ENCODE results near the gene NCOA3.

Gene NCOA3

DNA sequence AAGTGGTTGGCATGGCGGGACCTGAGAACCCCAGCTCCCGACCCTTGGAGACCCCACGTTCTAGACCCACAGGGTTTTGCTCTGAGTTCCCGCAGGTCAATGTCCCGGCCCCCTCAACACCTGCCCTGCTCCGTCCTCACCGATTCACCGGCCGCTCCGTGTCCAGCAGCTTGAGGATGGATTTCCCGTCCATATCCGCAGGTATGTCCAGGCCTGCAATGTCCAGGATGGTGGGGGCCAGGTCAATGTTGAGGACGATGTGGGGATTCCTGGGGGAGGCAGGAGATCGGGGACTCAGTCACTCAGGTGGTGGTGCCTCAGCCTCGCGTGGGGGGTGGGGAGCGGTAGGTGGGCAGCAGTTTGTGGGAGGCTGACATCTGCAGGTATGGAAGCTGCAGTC lies 176.8 kb downstream of the NCOA3 start:
- H3K27ac ChIP-seq (ENCODE audit: low read length) = no peak overlapping the region
- H3K4me1 ChIP-seq (ENCODE audit: control insufficient read depth in 1 of 2, insufficient read depth in 2 of 2, low read length in 2 of 2) = peaks cover 0 to 16% of the 10 kb centered on the region in 2 donors
- H3K4me3 ChIP-seq (ENCODE audit: low read depth in 1 of 2, low read length in 2 of 2) = no peak overlapping the region
- H3K36me3 ChIP-seq (ENCODE audit: control insufficient read depth in 1 of 2, insufficient read depth in 2 of 2, low read length in 2 of 2) = peaks cover 0 to 18% of the 10 kb centered on the region in 2 donors
- H3K9me3 ChIP-seq (ENCODE audit: control insufficient read depth in 1 of 2, low read length in 2 of 2) = no peaks in the 10 kb centered on the region
- no peaks in the 10 kb centered on the region for H3K27me3 ChIP-seq (ENCODE audit: low read depth, low read length)

DNA sequence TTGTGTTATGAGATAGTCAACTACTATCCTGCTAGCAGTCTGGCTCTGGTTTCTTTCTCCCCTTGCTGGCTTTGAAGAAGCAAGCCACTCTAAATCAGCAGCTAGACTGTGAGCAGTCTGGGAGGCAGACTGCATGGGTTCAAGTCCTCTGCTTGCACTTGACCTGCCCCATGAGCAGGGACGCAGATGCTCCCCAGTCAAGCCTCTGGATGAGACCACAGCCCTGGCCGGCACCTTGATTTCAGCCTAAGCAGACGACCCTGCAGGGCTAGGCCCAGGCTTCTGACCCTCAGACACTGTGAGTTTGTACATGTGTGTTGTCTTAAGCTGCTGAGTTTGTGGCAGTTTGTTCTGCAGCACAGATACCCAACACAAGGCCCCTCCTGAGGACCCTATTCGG lies 177.8 kb downstream of the NCOA3 start:
- Histone ChIP-seq H3K4me3 (ENCODE audit: low read depth in 1 of 2, low read length in 2 of 2) (no peak overlapping the region), H3K9me3 (ENCODE audit: control insufficient read depth in 1 of 2, low read length in 2 of 2) (no peaks in the 10 kb centered on the region), H3K4me1 (ENCODE audit: control insufficient read depth in 1 of 2, insufficient read depth in 2 of 2, low read length in 2 of 2) (peaks cover 0 to 16% of the 10 kb centered on the region in 2 donors), H3K27ac (ENCODE audit: low read length) (no peak overlapping the region), H3K36me3 (ENCODE audit: control insufficient read depth in 1 of 2, insufficient read depth in 2 of 2, low read length in 2 of 2) (peaks cover 0 to 23% of the 10 kb centered on the region in 2 donors), H3K27me3 (ENCODE audit: low read depth, low read length) (no peaks in the 10 kb centered on the region)

DNA sequence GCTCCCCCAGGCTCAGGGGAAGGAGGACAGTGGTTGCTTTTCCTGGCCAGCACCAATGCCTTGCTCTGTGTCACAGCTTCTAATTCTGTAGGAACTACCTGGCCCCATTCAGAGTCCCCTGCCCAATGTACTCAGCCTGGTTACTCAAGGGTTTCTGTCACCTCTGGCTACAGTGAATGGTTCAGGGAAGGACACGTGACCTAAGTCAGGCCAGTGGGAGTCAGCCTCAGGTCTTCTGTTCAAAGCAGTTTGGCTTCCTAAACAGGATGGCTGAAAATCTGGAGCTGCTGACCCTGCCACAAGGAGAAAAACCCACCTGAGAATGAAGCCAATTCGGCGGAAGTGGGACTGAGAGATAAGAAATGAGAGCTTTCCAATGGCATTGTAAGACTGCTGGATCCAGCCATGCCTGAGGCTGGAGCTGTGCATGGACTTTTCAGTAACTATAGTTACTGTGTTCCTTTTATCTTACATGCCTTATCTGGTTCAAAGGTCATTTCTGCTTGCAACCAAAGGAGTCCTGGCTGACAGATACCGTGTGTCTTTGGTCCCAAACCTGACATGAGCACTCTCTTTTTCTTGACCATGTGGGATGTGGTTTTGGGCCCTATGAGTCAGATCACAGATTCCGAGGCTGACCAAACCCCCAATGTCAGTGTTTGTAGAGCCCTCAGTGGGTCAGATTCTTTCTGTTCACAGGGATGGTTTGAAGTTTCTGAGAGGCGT lies 179.3 kb downstream of the NCOA3 start:
- H3K9me3 ChIP-seq (ENCODE audit: control insufficient read depth in 1 of 2, low read length in 2 of 2) = no peaks in the 10 kb centered on the region
- H3K27ac ChIP-seq (ENCODE audit: low read length) = no peak overlapping the region
- H3K4me3 ChIP-seq (ENCODE audit: low read depth in 1 of 2, low read length in 2 of 2) = no peak overlapping the region
- peaks cover 0 to 26% of the 10 kb centered on the region in 2 donors for H3K36me3 ChIP-seq (ENCODE audit: control insufficient read depth in 1 of 2, insufficient read depth in 2 of 2, low read length in 2 of 2)
- H3K4me1 ChIP-seq (ENCODE audit: control insufficient read depth in 1 of 2, insufficient read depth in 2 of 2, low read length in 2 of 2) = peaks cover 0 to 16% of the 10 kb centered on the region in 2 donors
- no peaks in the 10 kb centered on the region for H3K27me3 ChIP-seq (ENCODE audit: low read depth, low read length)

DNA sequence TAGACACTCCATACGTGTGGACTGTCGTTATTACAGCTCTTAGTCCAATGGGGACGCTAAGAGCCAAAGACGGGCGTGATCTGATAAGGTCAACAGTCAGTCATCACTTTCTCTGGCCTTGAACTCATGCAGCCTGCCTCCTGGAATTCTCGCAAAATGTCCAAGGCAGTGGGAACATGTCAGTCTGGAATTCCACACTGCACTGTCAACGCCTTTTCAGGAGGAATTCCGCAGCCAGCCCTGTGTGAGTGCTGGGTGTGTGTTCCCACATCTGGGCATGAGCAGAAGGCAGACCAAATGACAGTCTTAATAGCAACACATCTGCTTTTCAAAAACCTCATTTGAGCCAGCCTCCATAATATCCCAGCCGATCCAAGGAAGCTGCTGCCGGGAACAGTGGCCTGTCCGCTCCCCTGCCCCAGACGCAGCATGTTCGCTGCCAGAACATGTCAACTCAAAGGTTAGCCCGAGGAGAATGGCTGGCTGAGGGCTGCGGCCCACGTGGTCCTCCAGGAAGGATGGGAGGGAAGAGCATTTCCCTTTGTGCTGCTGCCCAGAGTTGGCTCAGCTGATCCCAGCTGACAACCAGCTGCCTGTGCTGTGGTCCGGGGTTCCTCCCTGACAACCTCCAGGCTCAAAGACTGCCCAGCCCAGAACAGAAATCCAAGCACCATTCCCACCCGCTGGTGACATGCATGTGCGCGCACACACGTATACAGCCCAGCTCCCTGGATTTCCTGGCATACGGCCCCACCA lies 180.5 kb downstream of the NCOA3 start:
- H3K4me1 ChIP-seq (ENCODE audit: control insufficient read depth in 1 of 2, insufficient read depth in 2 of 2, low read length in 2 of 2) = peaks cover 0 to 16% of the 10 kb centered on the region in 2 donors
- H3K9me3 ChIP-seq (ENCODE audit: control insufficient read depth in 1 of 2, low read length in 2 of 2) = no peaks in the 10 kb centered on the region
- no peaks in the 10 kb centered on the region for H3K27me3 ChIP-seq (ENCODE audit: low read depth, low read length)
- no peak overlapping the region for H3K27ac ChIP-seq (ENCODE audit: low read length)
- peaks cover 0 to 16% of the 10 kb centered on the region in 2 donors for H3K36me3 ChIP-seq (ENCODE audit: control insufficient read depth in 1 of 2, insufficient read depth in 2 of 2, low read length in 2 of 2)
- no peak overlapping the region for H3K4me3 ChIP-seq (ENCODE audit: low read depth in 1 of 2, low read length in 2 of 2)

DNA sequence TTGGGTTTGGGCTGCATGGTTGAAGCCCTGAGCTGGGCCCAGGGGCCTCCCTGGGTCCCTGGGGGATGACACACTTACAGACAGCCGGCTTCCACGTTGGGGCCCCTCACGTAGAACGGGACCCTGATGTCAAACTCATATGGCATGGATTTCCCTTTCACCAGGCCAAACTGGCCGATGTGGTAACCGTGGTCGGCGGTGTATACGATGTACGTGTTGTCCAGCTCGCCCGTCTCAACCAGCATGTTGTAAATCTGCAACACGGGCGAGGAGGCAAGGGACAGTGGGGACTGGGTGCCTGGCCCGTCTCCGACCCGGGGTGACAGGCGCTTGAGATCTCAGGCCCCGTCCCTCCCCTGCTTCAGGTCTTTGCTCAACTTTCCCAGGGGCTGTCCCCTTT lies 181.2 kb downstream of the NCOA3 start:
- Histone ChIP-seq H3K27ac (ENCODE audit: low read length) (no peak overlapping the region), H3K36me3 (ENCODE audit: control insufficient read depth in 1 of 2, insufficient read depth in 2 of 2, low read length in 2 of 2) (peaks cover 0 to 12% of the 10 kb centered on the region in 2 donors), H3K4me1 (ENCODE audit: control insufficient read depth in 1 of 2, insufficient read depth in 2 of 2, low read length in 2 of 2) (peaks cover 0 to 16% of the 10 kb centered on the region in 2 donors), H3K27me3 (ENCODE audit: low read depth, low read length) (no peaks in the 10 kb centered on the region), H3K9me3 (ENCODE audit: control insufficient read depth in 1 of 2, low read length in 2 of 2) (no peaks in the 10 kb centered on the region), H3K4me3 (ENCODE audit: low read depth in 1 of 2, low read length in 2 of 2) (no peak overlapping the region)

DNA sequence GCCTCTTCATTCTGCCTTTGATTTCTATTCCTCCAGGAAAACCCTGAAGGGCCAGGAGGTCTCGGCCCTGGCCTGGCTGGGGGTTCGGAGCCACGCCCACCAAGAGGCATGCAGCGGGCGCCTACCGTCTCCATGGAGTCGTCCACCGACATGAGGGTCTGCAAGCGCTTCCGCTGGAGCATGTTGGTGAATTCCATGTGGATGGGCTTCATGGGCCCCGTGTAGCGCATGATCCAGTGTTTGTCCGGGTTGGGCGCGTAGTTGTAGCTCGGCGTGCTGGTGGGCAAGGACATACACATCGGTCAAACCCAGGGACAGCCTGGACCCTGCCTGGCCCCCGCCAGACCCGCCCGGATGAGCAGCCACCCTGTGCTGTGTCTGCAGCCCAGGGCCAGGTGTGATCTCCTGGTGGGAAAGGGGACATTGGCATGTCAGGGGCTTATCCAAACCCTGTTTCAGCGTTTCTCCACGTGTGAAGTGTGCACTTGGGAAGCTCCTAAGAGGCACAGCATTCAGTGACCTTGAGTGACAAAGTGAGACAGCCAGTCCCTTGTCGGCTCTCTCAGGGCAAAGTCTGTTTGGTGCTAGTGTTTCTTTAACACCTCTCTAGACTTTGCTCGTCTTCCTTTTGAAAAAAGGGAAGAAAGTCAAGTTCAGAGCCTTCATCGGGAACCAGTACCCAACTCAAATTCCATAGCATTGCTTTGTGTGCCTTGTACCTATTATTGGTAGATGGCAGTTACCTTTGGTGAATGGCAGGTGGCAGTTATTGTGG lies 182.8 kb downstream of the NCOA3 start:
- no peak overlapping the region for H3K27ac ChIP-seq (ENCODE audit: low read length)
- H3K36me3 ChIP-seq (ENCODE audit: control insufficient read depth in 1 of 2, insufficient read depth in 2 of 2, low read length in 2 of 2) = peaks cover 8 to 18% of the 10 kb centered on the region in 2 donors

DNA sequence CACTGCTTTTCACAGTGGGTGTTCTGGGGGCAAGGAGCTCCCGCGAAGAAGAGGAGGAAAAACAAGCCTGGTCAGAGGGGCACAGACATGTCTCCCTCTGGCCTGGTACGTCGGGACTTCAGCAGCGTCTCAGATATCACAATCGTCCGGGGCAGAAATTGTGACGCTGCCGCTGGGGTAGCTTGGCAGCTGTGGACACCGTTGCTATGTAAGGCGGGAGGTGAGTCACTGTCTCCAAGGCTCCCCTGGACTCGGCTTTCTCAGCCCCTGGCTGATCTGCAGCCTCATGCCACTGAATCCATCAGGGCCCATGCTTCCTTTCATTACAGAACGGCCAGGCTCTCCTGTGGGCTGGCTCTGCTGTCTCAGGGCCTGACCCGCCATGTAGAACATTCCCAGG lies 184.9 kb downstream of the NCOA3 start:
- Histone ChIP-seq H3K4me1 (ENCODE audit: control insufficient read depth in 1 of 2, insufficient read depth in 2 of 2, low read length in 2 of 2) (peaks cover 0 to 14% of the 10 kb centered on the region in 2 donors), H3K27me3 (ENCODE audit: low read depth, low read length) (no peaks in the 10 kb centered on the region), H3K27ac (ENCODE audit: low read length) (no peak overlapping the region), H3K4me3 (ENCODE audit: low read depth in 1 of 2, low read length in 2 of 2) (no peak overlapping the region), H3K9me3 (ENCODE audit: control insufficient read depth in 1 of 2, low read length in 2 of 2) (peaks cover 3 to 7% of the 10 kb centered on the region in 2 donors), H3K36me3 (ENCODE audit: control insufficient read depth in 1 of 2, insufficient read depth in 2 of 2, low read length in 2 of 2) (peaks cover 13 to 25% of the 10 kb centered on the region in 2 donors)

More for the DNA sequence above, 182.8 kb downstream of the NCOA3 start:
- H3K27me3 ChIP-seq (ENCODE audit: low read depth, low read length) = no peaks in the 10 kb centered on the region
- no peak overlapping the region for H3K4me3 ChIP-seq (ENCODE audit: low read depth in 1 of 2, low read length in 2 of 2)
- peaks cover 0 to 16% of the 10 kb centered on the region in 2 donors for H3K4me1 ChIP-seq (ENCODE audit: control insufficient read depth in 1 of 2, insufficient read depth in 2 of 2, low read length in 2 of 2)
- no peaks in the 10 kb centered on the region for H3K9me3 ChIP-seq (ENCODE audit: control insufficient read depth in 1 of 2, low read length in 2 of 2)

DNA sequence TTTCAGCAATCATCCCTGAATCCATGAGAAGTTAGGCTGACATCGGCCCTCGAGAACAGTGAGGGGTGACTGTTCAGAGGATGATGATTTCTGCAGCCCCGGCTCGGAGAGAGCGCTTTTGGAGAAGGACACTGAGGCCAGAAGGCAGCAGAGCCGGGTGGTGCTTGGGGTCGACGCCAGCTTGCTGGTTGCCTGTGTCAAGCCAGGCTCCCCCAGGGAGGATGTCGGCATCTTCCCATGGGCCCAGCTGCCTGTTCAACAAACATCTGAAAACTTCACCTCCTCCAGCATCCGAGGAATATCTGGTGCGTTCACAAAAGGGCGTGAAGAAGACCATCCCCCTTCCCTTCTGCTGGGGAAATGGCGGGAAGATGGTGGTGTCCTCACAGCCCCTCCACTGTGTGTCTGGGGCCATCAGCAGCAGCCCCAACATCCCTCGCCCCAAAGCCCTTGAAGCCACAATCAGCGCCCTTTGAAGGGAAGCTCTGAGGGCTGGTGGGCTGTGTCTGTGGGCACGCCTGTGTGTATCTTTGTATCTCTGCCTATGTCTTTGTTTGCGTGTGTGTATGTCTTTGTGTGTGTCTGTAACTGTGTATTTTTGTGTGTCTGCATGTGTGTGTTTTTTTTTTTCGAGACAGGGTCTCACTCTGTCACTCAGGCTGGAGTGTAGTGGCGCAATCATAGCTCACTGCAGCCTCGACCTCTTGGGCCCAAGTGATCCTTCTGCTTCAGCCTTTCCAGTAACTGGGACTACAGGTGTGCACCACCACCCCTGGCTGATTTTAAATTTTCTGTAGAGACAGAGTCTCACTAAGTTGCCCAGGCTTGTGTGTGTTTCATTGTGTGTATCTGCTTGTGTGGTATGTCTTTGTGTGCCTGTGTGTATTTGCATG lies 185.7 kb downstream of the NCOA3 start:
- Histone ChIP-seq H3K4me3 (ENCODE audit: low read depth in 1 of 2, low read length in 2 of 2) (no peak overlapping the region), H3K4me1 (ENCODE audit: control insufficient read depth in 1 of 2, insufficient read depth in 2 of 2, low read length in 2 of 2) (peaks cover 0 to 6% of the 10 kb centered on the region in 2 donors), H3K9me3 (ENCODE audit: control insufficient read depth in 1 of 2, low read length in 2 of 2) (peaks cover 4 to 15% of the 10 kb centered on the region in 2 donors), H3K27ac (ENCODE audit: low read length) (no peak overlapping the region), H3K36me3 (ENCODE audit: control insufficient read depth in 1 of 2, insufficient read depth in 2 of 2, low read length in 2 of 2) (peaks cover 13 to 31% of the 10 kb centered on the region in 2 donors), H3K27me3 (ENCODE audit: low read depth, low read length) (no peaks in the 10 kb centered on the region)

DNA sequence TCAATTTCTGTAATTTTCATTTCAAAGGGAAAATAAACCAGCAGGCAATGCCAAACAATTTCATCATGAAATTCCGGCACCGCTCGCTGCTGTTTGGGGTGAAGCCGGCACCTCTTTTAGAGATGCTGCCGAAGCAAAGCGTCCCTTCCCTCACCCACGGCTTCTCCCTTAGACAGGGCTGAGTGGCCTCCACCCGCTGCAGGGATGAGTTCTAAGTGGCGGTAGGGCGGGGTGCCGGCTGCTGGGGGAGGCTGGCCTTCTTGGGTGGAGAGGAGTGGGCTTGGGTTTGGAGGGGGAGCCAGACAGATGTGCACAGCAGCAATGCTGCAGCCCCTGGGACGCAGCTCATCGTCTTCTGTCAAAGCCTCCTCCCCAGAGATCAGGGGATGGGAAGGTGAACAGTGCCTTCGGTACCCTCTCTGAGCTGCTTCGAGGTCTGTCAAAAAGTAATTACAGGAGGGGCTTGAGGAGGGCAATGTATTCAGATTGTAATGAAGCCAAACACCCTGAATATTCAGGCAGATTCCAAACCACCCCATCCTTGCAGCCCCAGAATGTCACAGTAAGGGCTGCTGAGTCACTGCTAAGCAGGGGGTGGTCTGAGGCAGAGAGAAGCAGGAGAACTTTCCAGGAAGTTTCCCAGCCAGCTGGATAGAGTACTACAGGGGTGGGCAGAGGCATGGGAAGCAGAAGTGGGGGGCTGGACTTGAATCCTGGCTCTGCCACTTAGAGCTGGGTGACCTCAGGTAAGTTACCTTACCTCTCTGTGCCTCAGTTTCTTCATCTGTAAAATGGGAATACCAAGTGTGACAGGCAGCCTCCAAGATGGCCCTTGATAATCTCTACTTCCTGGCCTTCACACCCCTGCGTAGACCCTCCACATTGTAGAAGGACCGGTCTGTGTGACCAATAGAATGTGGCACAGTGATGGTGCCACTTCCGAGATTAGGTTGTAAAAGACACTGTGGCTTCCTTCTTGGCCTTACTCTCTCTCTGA lies 187.0 kb downstream of the NCOA3 start:
- Histone ChIP-seq H3K9me3 (ENCODE audit: control insufficient read depth in 1 of 2, low read length in 2 of 2) (peaks cover 4 to 18% of the 10 kb centered on the region in 2 donors), H3K36me3 (ENCODE audit: control insufficient read depth in 1 of 2, insufficient read depth in 2 of 2, low read length in 2 of 2) (peaks cover 13 to 34% of the 10 kb centered on the region in 2 donors), H3K27me3 (ENCODE audit: low read depth, low read length) (no peaks in the 10 kb centered on the region), H3K4me1 (ENCODE audit: control insufficient read depth in 1 of 2, insufficient read depth in 2 of 2, low read length in 2 of 2) (no peaks in the 10 kb centered on the region), H3K27ac (ENCODE audit: low read length) (no peak overlapping the region), H3K4me3 (ENCODE audit: low read depth in 1 of 2, low read length in 2 of 2) (no peak overlapping the region)

DNA sequence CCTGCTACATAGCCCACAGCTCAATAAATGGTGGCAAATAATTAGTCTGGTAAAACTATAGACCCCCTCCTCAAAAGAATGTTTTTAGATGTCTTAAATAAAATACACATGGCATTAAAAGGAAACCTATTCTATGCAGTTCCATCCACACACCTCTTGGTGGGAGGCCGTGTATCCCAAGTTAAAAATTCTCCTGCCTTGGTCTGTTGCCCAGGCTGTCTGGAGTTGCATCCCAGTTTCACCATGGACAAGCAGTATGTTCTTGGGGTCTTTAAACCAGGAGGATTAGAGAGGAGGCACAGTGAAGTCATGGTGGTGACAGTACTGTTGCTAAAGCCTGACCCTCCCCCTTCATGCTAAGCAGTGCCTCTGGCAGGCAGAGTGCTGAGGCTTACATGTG lies 188.0 kb downstream of the NCOA3 start:
- Histone ChIP-seq H3K4me3 (ENCODE audit: low read depth in 1 of 2, low read length in 2 of 2) (no peak overlapping the region), H3K27ac (ENCODE audit: low read length) (no peak overlapping the region), H3K9me3 (ENCODE audit: control insufficient read depth in 1 of 2, low read length in 2 of 2) (peaks cover 4 to 22% of the 10 kb centered on the region in 2 donors), H3K36me3 (ENCODE audit: control insufficient read depth in 1 of 2, insufficient read depth in 2 of 2, low read length in 2 of 2) (peaks cover 13 to 33% of the 10 kb centered on the region in 2 donors), H3K4me1 (ENCODE audit: control insufficient read depth in 1 of 2, insufficient read depth in 2 of 2, low read length in 2 of 2) (peaks cover 0 to 4% of the 10 kb centered on the region in 2 donors), H3K27me3 (ENCODE audit: low read depth, low read length) (no peaks in the 10 kb centered on the region)

Measured in muscle layer of duodenum (tissue), 2 donors.